NB4 (cell line): Measurements from ENCODE around the gene ACTL6A.

Source experiments
- DNase-seq: peaks from one replicate; pipeline ENCODE4 v3.0.0; 2010; ENCODE audit warnings: low read depth
- H3K4me3 ChIP-seq: one replicate; pipeline ENCODE4 v1.5.1; 2011; ENCODE audit warnings: mild to moderate bottlenecking, low read depth, low read length, moderate library complexity
- CTCF ChIP-seq: IDR thresholded peaks from one replicate; pipeline ENCODE4 v1.5.1; 2012; ENCODE audit warnings: low read depth, low read length
- MAX ChIP-seq: IDR thresholded peaks from 2 replicates; pipeline ENCODE4 v1.6.1; 2011; ENCODE audit warnings: low read depth, low read length
- MYC ChIP-seq: IDR thresholded peaks from 2 replicates; pipeline ENCODE4 v1.6.1; 2011; ENCODE audit warnings: low read depth, low read length
- POLR2A ChIP-seq: IDR thresholded peaks from 2 replicates; pipeline ENCODE4 v1.6.1; 2011; ENCODE audit warnings: mild to moderate bottlenecking; ENCODE audit not compliant: insufficient read length; ENCODE audit errors: extremely low read depth

The ACTL6A gene

GRCh38 chr3:179599531-179599930 is 36.8 kb downstream of the ACTL6A start:
- TF ChIP-seq MYC (no peak), MAX (no peak), POLR2A (no peak), CTCF (no peak)
- H3K4me3 ChIP-seq: no peak overlapping the region
- DNase-seq: no peak

DNA sequence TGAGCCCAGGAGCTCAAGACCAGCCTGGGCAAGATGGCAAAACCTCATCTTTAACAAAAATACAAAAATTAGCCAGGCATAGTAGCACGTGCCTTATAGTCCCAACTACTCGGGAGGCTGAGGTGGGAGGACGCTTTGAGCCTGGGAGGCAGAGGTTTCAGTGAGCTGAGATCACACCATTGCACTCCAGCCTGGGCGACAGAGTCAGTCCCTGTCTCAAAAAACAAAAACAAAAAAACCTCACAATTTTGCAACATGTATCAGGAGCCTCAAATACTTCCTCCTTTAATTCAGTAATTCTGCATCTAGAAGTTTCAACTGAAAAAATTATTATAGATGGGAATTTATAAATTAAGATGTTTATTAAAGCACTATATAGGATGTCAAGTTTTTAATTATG is 40.6 kb downstream of the ACTL6A start:
- H3K4me3 ChIP-seq: peak overlapping the region; percentile 97
- peak; percentile 44 for DNase-seq
- TF ChIP-seq CTCF (no peak), MAX (no peak), POLR2A (no peak), MYC (no peak)

DNA sequence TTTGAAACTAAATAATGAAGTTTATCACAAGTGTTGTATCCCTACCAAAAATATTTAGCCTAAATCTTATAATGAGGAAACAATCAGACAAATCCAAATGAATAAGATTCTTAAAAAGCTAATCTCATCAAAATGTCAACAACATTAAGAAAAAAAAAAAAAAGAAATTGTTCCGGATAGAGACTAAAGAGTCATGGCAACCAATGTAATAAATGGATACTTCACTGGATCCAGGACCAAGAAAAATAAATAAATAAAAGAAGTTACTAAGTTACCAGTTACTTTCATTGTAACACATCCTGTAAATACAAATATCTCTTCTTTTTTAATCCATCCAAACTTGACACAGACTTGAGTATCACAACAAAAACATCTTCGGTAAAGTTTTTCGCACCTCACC is 41.1 kb downstream of the ACTL6A start:
- TF ChIP-seq POLR2A: no peak
- TF ChIP-seq CTCF: no peak
- TF ChIP-seq MYC: no peak
- TF ChIP-seq MAX: no peak
- H3K4me3 ChIP-seq: peak overlapping the region; percentile 97
- DNase-seq: no peak

DNA sequence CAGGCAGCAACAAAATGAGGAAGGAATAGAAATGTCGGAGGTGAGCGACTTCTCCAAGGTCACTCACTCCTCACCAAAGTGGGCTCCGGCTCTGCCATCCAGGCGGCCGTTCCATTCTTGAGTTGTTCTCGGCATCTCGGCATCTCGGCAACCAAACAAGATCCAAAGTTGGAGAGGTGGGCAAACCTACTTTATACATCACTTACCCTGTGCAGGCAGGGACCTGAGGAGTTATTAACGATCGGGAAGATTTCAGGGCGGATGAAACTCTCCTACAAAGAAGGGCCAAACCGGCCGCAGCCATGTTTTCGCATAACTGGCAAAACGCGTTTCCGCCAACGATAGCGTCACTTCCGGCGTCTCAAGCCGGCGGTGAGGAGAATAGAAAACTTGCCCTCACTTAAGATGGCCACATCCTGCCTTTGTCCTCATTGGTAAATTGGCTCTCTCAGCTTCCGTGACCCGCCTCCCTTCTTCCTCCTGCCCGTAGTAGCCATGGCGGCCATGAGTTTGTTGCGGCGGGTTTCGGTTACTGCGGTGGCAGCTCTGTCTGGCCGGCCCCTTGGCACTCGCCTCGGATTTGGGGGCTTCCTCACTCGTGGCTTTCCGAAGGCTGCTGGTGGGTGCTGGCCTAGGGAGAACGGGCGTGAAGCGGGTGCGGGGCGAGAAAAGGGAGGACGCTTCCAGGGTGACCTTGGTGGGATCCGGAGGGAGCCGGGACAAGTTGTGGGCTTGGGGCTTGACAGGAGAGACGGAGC is 41.8 kb downstream of the ACTL6A start, which contains the start of the genes MRPL47 and NDUFB5:
Gene MRPL47, minus strand, starts transcription at position 318 of the 758 bp plus-strand sequence. Its CDS starts 14 bp downstream, at position 304.
Gene NDUFB5, plus strand, starts transcription at position 474 of the 758 bp plus-strand sequence. Its CDS starts 22 bp downstream, at position 496.
- TF ChIP-seq CTCF: no peak
- peak; percentile 86 for TF ChIP-seq POLR2A
- TF ChIP-seq MAX: 0 out of 2 replicates have a peak, but pooled peaks have one; percentile 33
- TF ChIP-seq MYC: peak; percentile 58
- peak within 1 kb of the TSS; percentile 97 for H3K4me3 ChIP-seq
- peak; percentile 97 for DNase-seq

DNA sequence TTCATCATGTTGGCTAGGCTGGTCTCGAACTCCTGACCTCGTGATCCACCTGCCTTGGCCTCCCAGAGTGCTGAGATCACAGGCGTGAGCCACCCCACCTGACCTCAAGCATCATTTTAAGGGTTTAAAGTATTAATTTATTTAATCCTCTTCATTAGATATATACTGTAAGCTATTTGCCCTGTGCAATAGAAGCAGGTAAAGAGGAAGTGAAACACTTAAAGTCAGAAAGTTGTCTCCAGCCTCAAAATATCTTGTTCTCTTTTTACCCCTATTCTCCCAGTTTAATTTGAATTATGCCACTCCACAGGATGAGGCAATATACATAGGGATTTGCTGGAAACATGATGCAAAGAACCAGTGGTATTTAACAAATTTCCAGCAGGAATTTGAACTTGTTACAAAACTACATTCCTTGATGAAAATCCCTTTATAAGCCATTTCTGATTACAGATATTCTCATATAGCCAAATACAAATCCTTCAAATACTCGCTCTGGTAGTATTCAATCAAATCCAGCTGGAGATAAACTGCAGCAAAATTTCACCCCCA is 43.9 kb downstream of the ACTL6A start:
- no peak for TF ChIP-seq POLR2A
- no peak for TF ChIP-seq CTCF
- TF ChIP-seq MYC: no peak
- TF ChIP-seq MAX: no peak
- no peak overlapping the region for H3K4me3 ChIP-seq
- peak; percentile 24 for DNase-seq
